Activated CD4-positive, alpha-beta T cell treated with anti-CD3 and anti-CD28 coated beads, Interleukin-2, amount 10 ng/mL, durations not matched to agents 7 days and 5 days (primary cell): ENCODE measurements around the gene CPLX3. TPM values are rescaled to one million over a fixed set of nuclear protein-coding genes. Genes with fewer than 3 reads are reported as not detected.
"Not testable (repeated sequence)": the region's sequence is repeated elsewhere in the genome, so short reads cannot be mapped to it uniquely, and the experiment has no call there.

ENCODE experiments used
- CTCF ChIA-PET: fragments of 350-600 bp; sonication (Branson Sonifier 250); formaldehyde crosslinking; loops from one replicate; lab custom pipeline; 2021; ENCODE audit warnings: antibody characterized with exemption; lab: Charles Lee
- POLR2A ChIA-PET: fragments of 350-600 bp; sonication (Branson Sonifier 250); formaldehyde crosslinking; loops from one replicate; lab custom pipeline; 2021; ENCODE audit warnings: antibody characterized with exemption; lab: Charles Lee
- DNase-seq: peaks from one replicate; pipeline ENCODE4 v3.0.0-alpha.2; 2020
- H3K27ac Mint-ChIP-seq: one replicate; pipeline ENCODE4 v1.8.0; 2021; ENCODE audit warnings: mild to moderate bottlenecking, moderate library complexity, mixed read lengths
- H3K27me3 Mint-ChIP-seq: one replicate; pipeline ENCODE4 v1.8.0; 2021; ENCODE audit warnings: mixed read lengths
- H3K36me3 Mint-ChIP-seq: one replicate; pipeline ENCODE4 v1.8.0; 2021; ENCODE audit warnings: low read depth, mixed read lengths
- H3K4me1 Mint-ChIP-seq: one replicate; pipeline ENCODE4 v1.8.0; 2021; ENCODE audit warnings: mixed read lengths
- H3K4me3 Mint-ChIP-seq: one replicate; pipeline ENCODE4 v1.8.0; 2021; ENCODE audit warnings: mild to moderate bottlenecking, moderate library complexity, mixed read lengths
- H3K9me3 Mint-ChIP-seq: one replicate; pipeline ENCODE4 v1.8.0; 2021; ENCODE audit warnings: mixed read lengths
- total RNA-seq, 2 experiments: library from RNA; stranded (reverse); gene quantifications; one replicate each; pipeline ENCODE4 v1.2.3, GENCODE V29; 2021

CPLX3 gene
- total RNA-seq, 2 experiments from 2014 or later = 0.12 to 0.19 TPM

GRCh38 chr15:74783808-74784175 is 42.6 kb upstream of the CPLX3 start:
- Mint-ChIP-seq H3K27ac (peak overlapping the region; percentile 98), H3K4me1 (peaks cover 58% of the 10 kb centered on the region), H3K4me3 (peak overlapping the region; percentile 88), H3K9me3 (no peaks in the 10 kb centered on the region), H3K27me3 (no peaks in the 10 kb centered on the region), H3K36me3 (peaks cover 59% of the 10 kb centered on the region)
- no peak for DNase-seq
- ChIA-PET CTCF (interaction anchor here (0.6 to 27.9 kb wide), 8 partner anchors 9 to 167 kb away, joined by 3 to 930 read pairs (median 6); partner anchors contain the start of gene LMAN1L), POLR2A (interaction anchor here (1.0 to 1.2 kb wide), 2 partner anchors 9 to 10 kb away, joined by 3 to 7 read pairs; no protein-coding TSS in a partner anchor)

- H3K4me3 Mint-ChIP-seq = peak overlapping the region; percentile 88
- CTCF ChIA-PET = interaction anchor here (1.0 to 27.9 kb wide), 7 partner anchors 9 to 177 kb away, joined by 3 to 930 read pairs (median 5); partner anchors contain the start of gene LMAN1L
- peaks cover 57% of the 10 kb centered on the region for H3K4me1 Mint-ChIP-seq
- DNase-seq = no peak
- H3K9me3 Mint-ChIP-seq = no peaks in the 10 kb centered on the region
- H3K27ac Mint-ChIP-seq = peak overlapping the region; percentile 98
- POLR2A ChIA-PET = interaction anchor here (1.1 to 1.2 kb wide), 2 partner anchors 8 to 14 kb away, joined by 4 to 7 read pairs; no protein-coding TSS in a partner anchor
- H3K27me3 Mint-ChIP-seq = no peaks in the 10 kb centered on the region
- peaks cover 61% of the 10 kb centered on the region for H3K36me3 Mint-ChIP-seq
Observed at GRCh38 chr15:74784426-74785193, 41.8 kb upstream of the CPLX3 start.

GRCh38 chr15:74785194-74786032 is 41.0 kb upstream of the CPLX3 start:
- Mint-ChIP-seq H3K4me1 (peaks cover 57% of the 10 kb centered on the region), H3K4me3 (peak overlapping the region; percentile 88), H3K9me3 (no peaks in the 10 kb centered on the region), H3K27ac (peak overlapping the region; percentile 98), H3K36me3 (peaks cover 65% of the 10 kb centered on the region), H3K27me3 (no peaks in the 10 kb centered on the region)
- DNase-seq = peak; percentile 72
- ChIA-PET POLR2A (interaction anchor here (0.6 to 1.2 kb wide), 3 partner anchors 7 to 356 kb away, joined by 3 to 7 read pairs (median 4); no protein-coding TSS in a partner anchor), CTCF (interaction anchor here (0.8 to 27.9 kb wide), 10 partner anchors 4 to 177 kb away, joined by 3 to 930 read pairs (median 4); partner anchors contain the start of genes CSK and LMAN1L)

DNA sequence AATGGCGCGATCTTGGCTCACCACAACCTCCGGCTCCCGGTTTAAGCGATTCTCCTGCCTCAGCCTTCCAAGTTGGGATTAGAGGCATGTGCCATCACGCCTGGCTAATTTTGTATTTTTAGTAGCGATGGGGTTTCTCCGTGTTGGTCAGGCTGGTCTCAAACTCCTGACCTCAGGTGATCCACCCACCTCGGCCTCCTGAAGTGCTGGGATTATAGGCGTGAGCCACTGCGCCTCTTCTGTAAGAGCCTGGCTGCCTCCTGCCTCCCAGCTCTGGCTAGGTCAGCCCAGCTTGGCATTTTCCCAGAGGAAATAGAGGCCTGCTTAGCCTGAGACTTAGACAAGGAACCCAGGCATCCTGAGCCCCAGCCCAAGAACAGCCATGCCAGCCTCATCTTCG is 40.3 kb upstream of the CPLX3 start:
- not testable (repeated sequence) for H3K27me3 Mint-ChIP-seq, DNase-seq, H3K9me3 Mint-ChIP-seq
- peaks cover 57% of the 10 kb centered on the region for H3K4me1 Mint-ChIP-seq
- POLR2A ChIA-PET = interaction anchor here (0.6 kb wide), 1 partner anchor 357 kb away, joined by 3 read pairs; no protein-coding TSS in a partner anchor
- H3K36me3 Mint-ChIP-seq = peaks cover 70% of the 10 kb centered on the region
- CTCF ChIA-PET = interaction anchor here (0.6 to 27.9 kb wide), 6 partner anchors 5 to 288 kb away, joined by 3 to 930 read pairs (median 10); partner anchors contain the start of genes CSK and LMAN1L
- H3K27ac Mint-ChIP-seq = peak overlapping the region; percentile 98
- H3K4me3 Mint-ChIP-seq = peak overlapping the region; percentile 88

- ChIA-PET POLR2A (interaction anchor here (0.8 to 2.0 kb wide), 3 partner anchors 9 to 119 kb away, joined by 3 to 14 read pairs (median 3); no protein-coding TSS in a partner anchor), CTCF (interaction anchor here (0.5 to 27.9 kb wide), 28 partner anchors 6 to 786 kb away, joined by 3 to 930 read pairs (median 4); partner anchors contain the start of genes CLK3, CSK, FAM219B and LMAN1L)
- peak overlapping the region; percentile 98 for H3K27ac Mint-ChIP-seq
- no peaks in the 10 kb centered on the region for H3K9me3 Mint-ChIP-seq
- peaks cover 58% of the 10 kb centered on the region for H3K4me1 Mint-ChIP-seq
- H3K36me3 Mint-ChIP-seq = peaks cover 74% of the 10 kb centered on the region
- peak overlapping the region; percentile 88 for H3K4me3 Mint-ChIP-seq
- DNase-seq = peak; percentile 40
- no peaks in the 10 kb centered on the region for H3K27me3 Mint-ChIP-seq
Observed at GRCh38 chr15:74786551-74787165, 39.8 kb upstream of the CPLX3 start.

DNA sequence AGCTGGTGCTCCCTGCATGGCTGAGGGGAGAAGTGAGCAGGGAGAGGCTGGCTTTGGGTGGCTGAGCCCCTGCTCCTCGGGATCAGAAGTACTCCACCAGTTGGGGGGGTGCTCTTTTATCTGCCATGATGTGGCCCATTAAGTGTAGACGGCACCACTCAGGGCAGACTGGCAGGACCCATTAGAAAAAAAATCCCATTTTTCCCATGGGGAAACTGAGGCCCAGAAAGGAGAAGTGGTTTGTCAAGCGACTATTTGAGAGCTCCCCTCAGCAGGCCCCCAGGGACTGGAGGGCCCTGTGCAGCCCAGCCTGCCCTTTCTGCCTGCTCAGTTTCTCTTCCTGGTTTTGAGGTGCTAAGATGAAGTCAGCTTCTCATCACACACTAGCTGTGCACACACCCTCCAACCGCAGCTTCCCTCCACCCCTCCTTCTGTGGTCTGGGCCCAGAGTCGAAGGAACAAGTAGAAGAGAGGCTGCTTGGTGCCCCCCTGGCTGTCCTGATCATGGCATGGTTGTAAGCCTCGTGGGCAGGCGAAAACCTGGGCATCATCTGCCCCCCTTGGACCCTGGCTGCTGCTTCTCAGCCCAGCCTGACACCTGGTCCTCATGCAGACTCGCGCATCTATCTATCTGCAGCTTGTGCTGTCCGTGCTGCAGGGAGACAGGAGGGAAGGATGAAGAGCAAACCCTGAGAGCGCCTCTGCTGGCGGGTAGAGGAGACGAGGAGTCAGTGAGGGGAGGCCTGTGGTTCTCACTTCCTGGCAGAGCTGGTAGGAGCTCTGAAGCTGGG is 39.0 kb upstream of the CPLX3 start:
- Mint-ChIP-seq H3K36me3 (peaks cover 81% of the 10 kb centered on the region), H3K27me3 (no peaks in the 10 kb centered on the region), H3K27ac (peak overlapping the region; percentile 98), H3K9me3 (no peaks in the 10 kb centered on the region), H3K4me3 (peak overlapping the region; percentile 88), H3K4me1 (peaks cover 66% of the 10 kb centered on the region)
- DNase-seq = peak; percentile 95
- ChIA-PET POLR2A (interaction anchor here (0.5 to 2.0 kb wide), 5 partner anchors 9 to 172 kb away, joined by 3 to 14 read pairs (median 3); partner anchors contain the start of gene CLK3), CTCF (interaction anchor here (0.5 to 27.9 kb wide), 44 partner anchors 6 to 785 kb away, joined by 3 to 930 read pairs (median 3); partner anchors contain the start of genes CLK3, CSK, FAM219B and LMAN1L)

DNA sequence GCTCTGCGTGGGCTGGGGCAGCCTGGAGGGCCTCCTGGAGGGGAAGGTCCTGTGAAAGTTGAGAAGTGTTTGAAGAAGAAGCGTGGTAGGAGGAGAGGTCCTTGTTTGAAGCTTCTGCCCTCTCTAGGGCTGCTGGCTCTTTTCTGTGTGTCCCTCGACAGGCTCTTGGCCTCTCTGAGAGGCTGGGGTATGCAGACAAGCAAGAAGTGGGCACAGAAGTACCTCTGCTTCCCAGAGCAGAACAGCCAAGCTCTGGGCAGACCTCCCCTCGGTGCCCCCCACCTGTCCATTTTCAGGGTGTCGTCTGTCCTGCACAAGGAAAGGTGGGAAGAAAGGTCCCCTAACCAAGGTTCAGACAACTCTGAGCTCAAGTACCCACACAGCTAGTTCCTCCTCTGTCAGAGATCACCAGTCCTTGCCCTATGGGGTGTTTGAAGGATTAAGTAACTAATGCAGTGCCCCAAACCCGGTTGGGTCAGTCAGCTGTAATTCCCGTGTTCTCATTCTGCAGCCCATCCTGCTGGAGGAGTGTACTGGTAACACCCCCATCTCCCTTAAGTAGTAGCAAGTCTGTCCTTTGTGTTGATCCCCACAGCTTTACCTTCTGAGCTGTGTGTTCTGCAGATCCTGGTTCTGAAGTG is 38.3 kb upstream of the CPLX3 start:
- POLR2A ChIA-PET = interaction anchor here (1.4 to 2.0 kb wide), 2 partner anchors 11 to 173 kb away, joined by 3 to 14 read pairs; partner anchors contain the start of gene CLK3
- CTCF ChIA-PET = interaction anchor here (0.6 to 27.9 kb wide), 38 partner anchors 7 to 664 kb away, joined by 3 to 930 read pairs (median 4); partner anchors contain the start of genes CLK3, CSK, FAM219B and LMAN1L
- Mint-ChIP-seq H3K4me3 (peak overlapping the region; percentile 88), H3K27ac (peak overlapping the region; percentile 98), H3K27me3 (no peaks in the 10 kb centered on the region), H3K4me1 (peaks cover 73% of the 10 kb centered on the region), H3K36me3 (peaks cover 78% of the 10 kb centered on the region), H3K9me3 (no peaks in the 10 kb centered on the region)
- DNase-seq = no peak

GRCh38 chr15:74788683-74789151 is 37.7 kb upstream of the CPLX3 start:
- H3K4me3 Mint-ChIP-seq = peak overlapping the region; percentile 88
- POLR2A ChIA-PET = interaction anchor here (1.4 to 2.0 kb wide), 2 partner anchors 11 to 173 kb away, joined by 3 to 14 read pairs; partner anchors contain the start of gene CLK3
- CTCF ChIA-PET = interaction anchor here (1.0 to 27.9 kb wide), 16 partner anchors 8 to 200 kb away, joined by 3 to 930 read pairs (median 8); partner anchors contain the start of genes CLK3, CSK, FAM219B and LMAN1L
- H3K4me1 Mint-ChIP-seq = peaks cover 78% of the 10 kb centered on the region
- peaks cover 76% of the 10 kb centered on the region for H3K36me3 Mint-ChIP-seq
- H3K27me3 Mint-ChIP-seq = no peaks in the 10 kb centered on the region
- H3K27ac Mint-ChIP-seq = peak overlapping the region; percentile 98
- no peaks in the 10 kb centered on the region for H3K9me3 Mint-ChIP-seq
- DNase-seq = peak; percentile 82

DNA sequence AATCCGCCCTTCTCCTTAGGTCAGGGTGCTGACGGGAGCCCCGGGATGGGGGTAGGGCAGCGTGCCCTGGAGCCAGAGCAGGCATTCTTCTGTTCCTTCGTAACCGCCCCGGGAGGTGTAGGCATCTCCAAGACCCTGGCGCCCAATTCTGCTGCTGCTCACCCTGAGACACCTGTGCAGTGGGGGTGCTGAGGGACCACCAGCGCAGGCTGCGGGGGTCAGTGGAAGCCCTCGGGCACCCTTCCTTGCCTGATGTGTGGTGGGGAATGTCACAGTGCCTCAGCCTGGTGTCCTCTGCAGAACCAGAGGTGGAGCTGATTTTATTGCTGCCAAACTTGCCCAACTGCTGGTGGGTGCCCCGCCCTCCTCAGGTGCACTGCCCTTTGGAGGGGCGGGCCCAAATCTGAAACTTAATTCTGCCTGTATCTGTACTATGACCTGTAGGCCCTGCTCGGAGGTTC is 37.2 kb upstream of the CPLX3 start:
- Mint-ChIP-seq H3K27me3 (no peaks in the 10 kb centered on the region), H3K4me3 (peak overlapping the region; percentile 88), H3K9me3 (no peaks in the 10 kb centered on the region), H3K27ac (peak overlapping the region; percentile 98), H3K36me3 (peaks cover 72% of the 10 kb centered on the region), H3K4me1 (peaks cover 80% of the 10 kb centered on the region)
- DNase-seq = peak; percentile 66
- CTCF ChIA-PET = interaction anchor here (2.5 to 27.9 kb wide), 3 partner anchors 8 to 81 kb away, joined by 11 to 930 read pairs (median 930); partner anchors contain the start of genes CSK and LMAN1L
- POLR2A ChIA-PET = interaction anchor here (1.3 kb wide), 1 partner anchor 9 kb away, joined by 3 read pairs; no protein-coding TSS in a partner anchor

DNA sequence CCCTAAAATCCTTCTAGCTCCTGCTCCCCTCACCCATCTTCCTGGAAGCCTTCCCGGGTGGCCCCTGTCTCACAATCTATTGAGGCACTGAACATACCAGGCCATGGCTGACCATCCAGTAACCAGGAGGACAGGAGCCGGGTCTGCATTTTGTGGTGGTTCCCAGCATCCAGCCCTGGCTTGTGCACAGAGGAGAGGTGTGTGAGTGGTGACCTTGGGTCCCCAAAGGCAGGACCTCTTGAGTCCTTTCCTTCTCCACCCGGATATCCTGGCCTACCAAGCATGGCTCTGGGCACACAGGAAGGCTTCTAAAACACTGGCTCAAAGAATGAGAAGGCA is 36.7 kb upstream of the CPLX3 start:
- Mint-ChIP-seq H3K27ac (peak overlapping the region; percentile 98), H3K4me3 (peak overlapping the region; percentile 88), H3K27me3 (no peaks in the 10 kb centered on the region), H3K9me3 (no peaks in the 10 kb centered on the region), H3K4me1 (peaks cover 85% of the 10 kb centered on the region), H3K36me3 (peaks cover 68% of the 10 kb centered on the region)
- CTCF ChIA-PET = interaction anchor here (0.6 to 27.9 kb wide), 3 partner anchors 9 to 65 kb away, joined by 3 to 930 read pairs (median 930); partner anchors contain the start of genes CSK and LMAN1L
- POLR2A ChIA-PET = interaction anchor here (1.3 kb wide), 1 partner anchor 9 kb away, joined by 3 read pairs; no protein-coding TSS in a partner anchor
- no peak for DNase-seq
